Peyer's patch (tissue), 4 donors: ENCODE results near the gene RGS17. TPM values are rescaled to one million over a fixed set of nuclear protein-coding genes. Genes with fewer than 3 reads are reported as not detected.

Source experiments
- DNase-seq, 3 donors: peaks; one replicate each; pipeline ENCODE4 v3.0.0-alpha.2; 2017 to 2019
- H3K27ac ChIP-seq, 4 donors: fragments of 200-600 bp; sonication (generic); one replicate each; pipeline ENCODE4 v1.5.1; 2016 to 2019
- H3K27me3 ChIP-seq, 2 donors: fragments of 200-600 bp; sonication (generic); one replicate each; pipeline ENCODE4 v1.5.1; 2019
- H3K36me3 ChIP-seq, 3 donors: fragments of 200-600 bp; sonication (generic); one replicate each; pipeline ENCODE4 v1.5.1; 2016 to 2019
- H3K4me1 ChIP-seq, 4 donors: fragments of 200-600 bp; sonication (generic); one replicate each; pipeline ENCODE4 v1.5.1; 2016 to 2019
- H3K4me3 ChIP-seq, 4 donors: fragments of 200-600 bp; sonication (generic); 1 replicate in 3 of 4; 2 replicates in 1 of 4; pipeline ENCODE4 v1.5.1; 2016 to 2019; ENCODE audit warnings: mild to moderate bottlenecking in 1 of 4
- H3K9me3 ChIP-seq, 4 donors: fragments of 200-600 bp; sonication (generic); one replicate each; pipeline ENCODE4 v1.5.1; 2016 to 2019; ENCODE audit warnings: mild to moderate bottlenecking in 1 of 4
- CTCF ChIP-seq, 6 experiments: fragments of 450-650 bp in 4 of 6; fragments of 200-600 bp in 2 of 6; sonication (generic) in 1 of 6; IDR thresholded peaks; one replicate each; pipeline ENCODE4 v1.5.1; 2017 to 2019; ENCODE audit warnings: antibody characterized with exemption in 6 of 6, mild to moderate bottlenecking in 3 of 6, moderate library complexity in 1 of 6
- POLR2A ChIP-seq, 2 donors: fragments of 450-650 bp; IDR thresholded peaks; one replicate each; pipeline ENCODE4 v1.5.1; 2017; ENCODE audit warnings: antibody characterized with exemption in 2 of 2, mild to moderate bottlenecking in 2 of 2, moderate library complexity in 2 of 2
- total RNA-seq, 4 donors: library from RNA; depleted of rRNA; stranded (reverse); fragments of >200 nt; gene quantifications; one replicate each; pipeline ENCODE4 v1.1.0, GENCODE V29; 2016

The RGS17 gene
- total RNA-seq, 4 donors from 2014 or later, result 0.18 to 2.5 (median 0.67) TPM; not detected in 1

- Histone ChIP-seq H3K36me3 (no peaks in the 10 kb centered on the region), H3K4me3 (no peak overlapping the region)
Measured at GRCh38 chr6:153104220-153104619, 26.9 kb downstream of the RGS17 start.

DNA sequence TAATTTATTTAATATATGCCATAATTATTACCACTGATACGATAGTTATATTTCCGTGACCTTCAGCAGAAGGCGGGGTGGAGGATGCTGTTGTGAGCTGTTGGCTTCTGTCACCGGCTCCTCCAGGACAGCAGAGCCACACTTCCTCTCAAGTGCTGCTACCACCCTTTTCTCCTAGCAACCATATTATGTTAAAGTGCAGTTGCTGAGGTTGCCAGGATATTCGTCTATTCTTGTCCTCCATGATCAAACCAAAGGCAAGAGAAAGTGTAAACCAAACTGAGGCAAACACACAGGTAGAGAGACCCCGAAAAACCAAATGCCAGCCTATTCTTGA lies 27.8 kb downstream of the RGS17 start:
- Histone ChIP-seq H3K4me1 (no peaks in the 10 kb centered on the region), H3K27me3 (no peaks in the 10 kb centered on the region), H3K27ac (no peak overlapping the region), H3K4me3 (no peak overlapping the region), H3K9me3 (no peaks in the 10 kb centered on the region), H3K36me3 (no peaks in the 10 kb centered on the region)
- no peak for DNase-seq
- TF ChIP-seq POLR2A (IDR thresholded peaks at IDR 0.05) (no peak), CTCF (IDR thresholded peaks at IDR 0.05) (no peak)

More at GRCh38 chr6:153104220-153104619, 26.9 kb downstream of the RGS17 start:
- Histone ChIP-seq H3K27me3 (no peaks in the 10 kb centered on the region), H3K4me1 (no peaks in the 10 kb centered on the region), H3K9me3 (no peaks in the 10 kb centered on the region), H3K27ac (no peak overlapping the region)
- no peak for TF ChIP-seq CTCF (IDR thresholded peaks at IDR 0.05)
- no peak for TF ChIP-seq POLR2A (IDR thresholded peaks at IDR 0.05)
- DNase-seq, result no peak

DNA sequence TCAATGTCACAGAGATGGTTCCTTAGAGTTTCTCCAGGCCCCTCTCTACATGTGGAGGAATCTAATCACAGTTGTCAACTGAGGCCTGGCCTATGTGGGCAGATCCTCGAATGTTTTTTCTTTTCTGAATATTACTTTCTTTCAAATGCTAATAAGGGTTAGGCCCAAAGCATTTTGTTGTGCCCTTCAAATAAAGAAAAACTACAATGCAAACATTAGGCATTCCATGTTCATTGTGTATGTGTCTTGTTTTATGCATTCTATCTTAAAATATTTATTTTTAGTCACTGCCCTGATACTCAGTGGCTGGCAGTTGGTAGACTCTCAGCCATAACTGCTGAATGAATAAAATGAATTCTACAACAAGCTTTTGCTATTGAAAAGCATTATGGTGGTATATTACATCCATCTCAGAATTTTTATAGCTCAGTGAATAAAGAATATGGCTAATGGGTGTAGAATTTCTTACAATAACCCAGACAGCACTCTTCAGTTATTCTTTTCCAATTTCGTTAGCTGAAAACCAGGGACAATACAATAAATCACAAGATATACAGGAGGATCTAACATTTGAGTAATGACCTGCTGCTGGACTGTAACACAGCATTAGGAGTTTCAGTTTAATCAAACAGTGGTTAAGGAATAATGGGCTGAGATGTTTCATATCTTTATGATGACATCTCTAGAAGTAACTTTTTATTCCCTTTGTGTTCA lies 28.3 kb downstream of the RGS17 start:
- H3K27ac ChIP-seq, result no peak overlapping the region
- H3K4me3 ChIP-seq, result no peak overlapping the region
- DNase-seq, result no peak
- no peak for TF ChIP-seq CTCF (IDR thresholded peaks at IDR 0.05)
- no peak for TF ChIP-seq POLR2A (IDR thresholded peaks at IDR 0.05)
- no peaks in the 10 kb centered on the region for H3K36me3 ChIP-seq
- H3K27me3 ChIP-seq, result no peaks in the 10 kb centered on the region
- H3K9me3 ChIP-seq, result no peaks in the 10 kb centered on the region
- no peaks in the 10 kb centered on the region for H3K4me1 ChIP-seq

- TF ChIP-seq POLR2A (IDR thresholded peaks at IDR 0.05), result no peak
- no peak for TF ChIP-seq CTCF (IDR thresholded peaks at IDR 0.05)
- Histone ChIP-seq H3K27ac (no peak overlapping the region), H3K27me3 (no peaks in the 10 kb centered on the region), H3K4me3 (no peak overlapping the region), H3K36me3 (no peaks in the 10 kb centered on the region), H3K9me3 (no peaks in the 10 kb centered on the region), H3K4me1 (no peaks in the 10 kb centered on the region)
- DNase-seq, result no peak
Measured at GRCh38 chr6:153101461-153101860, 29.6 kb downstream of the RGS17 start.

- Histone ChIP-seq H3K4me3 (no peak overlapping the region), H3K36me3 (no peaks in the 10 kb centered on the region), H3K9me3 (no peaks in the 10 kb centered on the region), H3K4me1 (no peaks in the 10 kb centered on the region), H3K27ac (no peak overlapping the region), H3K27me3 (no peaks in the 10 kb centered on the region)
- no peak for DNase-seq
- TF ChIP-seq POLR2A (IDR thresholded peaks at IDR 0.05) (no peak), CTCF (IDR thresholded peaks at IDR 0.05) (no peak)
Measured at GRCh38 chr6:153099636-153100035, 31.4 kb downstream of the RGS17 start.

DNA sequence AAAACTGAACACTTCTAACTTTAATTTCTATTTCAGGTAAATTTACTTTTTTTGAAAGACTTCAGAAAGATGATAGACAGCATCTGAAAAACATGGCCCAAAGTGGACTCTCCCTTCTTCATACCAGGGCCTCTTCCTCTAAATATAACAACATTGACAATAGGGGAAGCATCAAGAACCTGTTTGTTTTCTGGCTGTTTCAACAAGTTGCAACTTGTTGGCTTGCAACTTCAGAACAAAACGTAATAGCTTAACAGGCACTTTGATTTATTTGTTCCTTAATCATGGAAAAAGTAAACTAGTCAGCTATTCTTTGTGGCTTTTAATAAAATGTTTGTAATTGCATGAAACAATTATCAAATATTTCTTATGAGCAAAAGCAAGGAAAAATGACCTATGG lies 34.3 kb downstream of the RGS17 start:
- H3K27ac ChIP-seq, result no peak overlapping the region
- no peaks in the 10 kb centered on the region for H3K27me3 ChIP-seq
- H3K36me3 ChIP-seq, result no peaks in the 10 kb centered on the region
- no peak for DNase-seq
- H3K4me3 ChIP-seq, result no peak overlapping the region
- no peaks in the 10 kb centered on the region for H3K9me3 ChIP-seq
- no peak for TF ChIP-seq POLR2A (IDR thresholded peaks at IDR 0.05)
- TF ChIP-seq CTCF (IDR thresholded peaks at IDR 0.05), result no peak
- no peaks in the 10 kb centered on the region for H3K4me1 ChIP-seq
